ENCODE measurements around the gene PARD3B. TPM values are rescaled to one million over a fixed set of nuclear protein-coding genes. Genes with fewer than 3 reads are reported as not detected.

PARD3B gene
- total and polyA plus RNA-seq, 7 donors: 0.42 to 6.0 (median 4.8) TPM

DNA sequence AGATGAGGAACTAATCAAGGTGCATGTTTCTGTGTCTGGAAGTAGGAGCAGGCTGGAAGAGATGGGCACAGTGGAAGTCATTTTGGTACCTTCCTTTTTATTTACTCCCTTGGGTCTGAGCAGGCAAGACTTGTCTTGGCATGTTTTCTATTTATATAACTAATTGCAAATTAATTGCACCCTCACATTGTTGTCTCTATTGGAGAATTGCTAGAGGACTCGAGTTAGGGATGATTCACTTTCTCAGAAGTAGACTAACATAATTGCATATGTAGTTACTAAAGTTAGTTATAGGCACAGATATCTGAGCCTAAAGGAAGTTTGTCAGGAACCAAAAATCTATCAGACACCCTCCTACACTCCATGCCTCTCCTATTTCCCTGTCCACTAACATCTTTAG is 1044.2 kb downstream of the PARD3B start:
- no peaks in the 10 kb centered on the region for H3K9me3 ChIP-seq
- DNase-seq (no peak), ATAC-seq (no peak)
- no peaks in the 10 kb centered on the region for H3K4me1 ChIP-seq
- H3K36me3 ChIP-seq (ENCODE audit: insufficient read depth in 1 of 2, low read depth in 1 of 2): no peaks in the 10 kb centered on the region
- TF ChIP-seq CTCF (IDR thresholded peaks at IDR 0.05): no peak
- 60 to 83% (median 64%) methylated on average over 1 of the region's 1 CpG for WGBS, 3 donors
- no peaks in the 10 kb centered on the region for H3K27me3 ChIP-seq (ENCODE audit: insufficient read depth in 3 of 3, low read length in 2 of 3)
- intact Hi-C loops (cut with DNase I): no loop called here
- no peak overlapping the region for H3K4me3 ChIP-seq
- no peak overlapping the region for H3K27ac ChIP-seq

GRCh38 chr2:205590759-205591158 is 1045.5 kb downstream of the PARD3B start:
- no peaks in the 10 kb centered on the region for H3K27me3 ChIP-seq (ENCODE audit: insufficient read depth in 3 of 3, low read length in 2 of 3)
- no peak overlapping the region for H3K27ac ChIP-seq
- no peaks in the 10 kb centered on the region for H3K36me3 ChIP-seq (ENCODE audit: insufficient read depth in 1 of 2, low read depth in 1 of 2)
- H3K4me1 ChIP-seq: no peaks in the 10 kb centered on the region
- DNase-seq (no peak), ATAC-seq (no peak)
- intact Hi-C loops (cut with DNase I): no loop called here
- no peaks in the 10 kb centered on the region for H3K9me3 ChIP-seq
- no peak for TF ChIP-seq CTCF (IDR thresholded peaks at IDR 0.05)
- no peak overlapping the region for H3K4me3 ChIP-seq
- 62 to 68% (median 66%) methylated on average over 2 of the region's 2 CpGs for WGBS, 3 donors

DNA sequence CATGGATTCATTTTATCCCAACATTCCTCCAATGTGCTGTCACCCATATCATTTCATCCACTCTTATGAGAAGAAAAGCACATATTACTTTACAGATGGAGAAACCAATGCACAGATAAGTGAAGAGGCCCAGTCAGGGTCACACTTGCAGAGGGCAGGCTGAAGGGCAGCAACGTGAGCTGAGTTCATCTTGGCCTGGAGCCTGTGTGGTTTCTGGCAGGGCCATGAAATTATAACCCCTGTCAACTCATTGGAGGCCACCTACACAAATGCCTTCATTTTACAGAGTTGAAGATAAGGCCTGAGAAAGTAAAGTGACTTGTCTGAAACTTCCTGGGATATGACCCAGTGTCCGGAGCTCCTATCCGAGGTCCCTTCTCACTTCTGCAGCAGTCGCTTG is 1048.6 kb downstream of the PARD3B start:
- Histone ChIP-seq H3K9me3 (no peaks in the 10 kb centered on the region), H3K36me3 (ENCODE audit: insufficient read depth in 1 of 2, low read depth in 1 of 2) (no peaks in the 10 kb centered on the region), H3K27ac (no peak overlapping the region), H3K4me1 (no peaks in the 10 kb centered on the region), H3K4me3 (no peak overlapping the region), H3K27me3 (ENCODE audit: insufficient read depth in 3 of 3, low read length in 2 of 3) (no peaks in the 10 kb centered on the region)
- intact Hi-C loops (cut with DNase I): no loop called here
- ATAC-seq (no peak), DNase-seq (no peak)
- no peak for TF ChIP-seq CTCF (IDR thresholded peaks at IDR 0.05)
- WGBS, 3 donors: 72 to 80% (median 75%) methylated on average over 4 of the region's 4 CpGs

DNA sequence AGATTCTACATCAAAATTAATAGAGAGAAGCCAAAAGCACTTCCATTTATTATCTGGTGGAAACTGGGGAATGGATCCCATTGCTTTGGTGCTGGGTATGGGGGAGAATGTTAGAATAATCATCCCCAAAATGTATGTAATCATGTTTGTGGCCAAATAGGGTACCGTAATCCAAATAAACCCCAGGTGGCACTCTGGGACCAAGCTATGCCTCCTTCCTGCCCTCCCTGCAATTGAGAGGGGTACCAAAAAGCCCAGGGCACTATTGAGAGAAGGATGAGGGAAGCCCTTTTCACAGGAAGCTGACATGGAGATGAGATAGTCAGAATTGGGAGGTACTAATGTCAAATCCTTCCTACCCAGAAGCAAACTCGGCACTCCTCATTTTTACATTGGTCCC is 1051.3 kb downstream of the PARD3B start:
- no peak overlapping the region for H3K4me3 ChIP-seq
- no peak for ATAC-seq
- 92 to 100% (median 94%) methylated on average over 2 of the region's 2 CpGs for WGBS, 3 donors
- no peaks in the 10 kb centered on the region for H3K9me3 ChIP-seq
- TF ChIP-seq CTCF (IDR thresholded peaks at IDR 0.05): no peak
- H3K27ac ChIP-seq: no peak overlapping the region
- H3K36me3 ChIP-seq (ENCODE audit: insufficient read depth in 1 of 2, low read depth in 1 of 2): no peaks in the 10 kb centered on the region
- no peaks in the 10 kb centered on the region for H3K27me3 ChIP-seq (ENCODE audit: insufficient read depth in 3 of 3, low read length in 2 of 3)
- H3K4me1 ChIP-seq: no peaks in the 10 kb centered on the region
- DNase-seq: no peak
- intact Hi-C loops (cut with DNase I): no loop called here

GRCh38 chr2:205605638-205606304 is 1060.5 kb downstream of the PARD3B start:
- no peak for ATAC-seq
- 90 to 92% (median 91%) methylated on average over 11 of the region's 11 CpGs for WGBS, 3 donors
- no peak for TF ChIP-seq CTCF (IDR thresholded peaks at IDR 0.05)
- peaks cover 6% of the 10 kb centered on the region for H3K9me3 ChIP-seq
- no peak overlapping the region for H3K4me3 ChIP-seq
- intact Hi-C loops (cut with DNase I): no loop called here
- no peaks in the 10 kb centered on the region for H3K36me3 ChIP-seq (ENCODE audit: insufficient read depth in 1 of 2, low read depth in 1 of 2)
- no peaks in the 10 kb centered on the region for H3K4me1 ChIP-seq
- H3K27me3 ChIP-seq (ENCODE audit: insufficient read depth in 3 of 3, low read length in 2 of 3): no peaks in the 10 kb centered on the region
- no peak for DNase-seq
- no peak overlapping the region for H3K27ac ChIP-seq
